H1 (cell line): ENCODE results near the gene CPED1. TPM values are rescaled to one million over a fixed set of nuclear protein-coding genes. Genes with fewer than 3 reads are reported as not detected.

Experiments
- CTCF ChIA-PET: fragments of 300-600 bp; sonication (Branson Sonifier 250); formaldehyde crosslinking; loops from one replicate; lab custom pipeline; 2021; ENCODE audit not compliant: partially characterized antibody; lab: Charles Lee
- POLR2A ChIA-PET: fragments of 300-600 bp; sonication (Branson Sonifier 250); formaldehyde crosslinking; loops from one replicate; lab custom pipeline; 2021; ENCODE audit warnings: inconsistent platforms; ENCODE audit not compliant: partially characterized antibody; lab: Charles Lee
- DNase-seq, 2 experiments: peaks; one replicate each; pipeline versions ENCODE4 v3.0.0 to v3.0.0-alpha.2; 2010 to 2022; ENCODE audit warnings: low spot score in 2 of 2, low read depth in 1 of 2, mixed read lengths in 1 of 2
- FAIRE-seq: peaks from 2 replicates; lab custom pipeline; 2011; peaks lifted over from hg19 to GRCh38; lab: Jason Lieb, UNC
- H2AFZ ChIP-seq: 2 replicates; pipeline ENCODE4 v1.8.1; 2012; ENCODE audit warnings: low read length, inconsistent platforms
- H2AK5ac ChIP-seq: 2 replicates; pipeline ENCODE4 v1.6.1; 2013; ENCODE audit warnings: low read depth, low read length
- H2BK120ac ChIP-seq: replicated peaks from 2 replicates; pipeline ENCODE3; 2013; ENCODE audit warnings: low read depth, low read length, inconsistent platforms
- H2BK12ac ChIP-seq: 2 replicates; pipeline ENCODE4 v1.6.1; 2013; ENCODE audit warnings: low read depth, low read length
- H2BK15ac ChIP-seq: 2 replicates; pipeline ENCODE4 v1.6.1; 2013; ENCODE audit warnings: low read length
- H2BK20ac ChIP-seq: 2 replicates; pipeline ENCODE4 v1.6.1; 2013; ENCODE audit warnings: low read length
- H2BK5ac ChIP-seq: 2 replicates; pipeline ENCODE4 v1.6.1; 2013; ENCODE audit warnings: low read depth, low read length
- H3K14ac ChIP-seq: 2 replicates; pipeline ENCODE4 v1.6.1; 2013; ENCODE audit warnings: inconsistent platforms; ENCODE audit not compliant: insufficient read length
- H3K18ac ChIP-seq: 2 replicates; pipeline ENCODE4 v1.6.1; 2013; ENCODE audit warnings: low read length; ENCODE audit errors: extremely low read depth
- H3K23ac ChIP-seq: 2 replicates; pipeline ENCODE4 v1.6.1; 2013; ENCODE audit warnings: inconsistent platforms; ENCODE audit not compliant: insufficient read length
- H3K23me2 ChIP-seq: 2 replicates; pipeline ENCODE4 v1.6.1; 2013; ENCODE audit warnings: low read depth, low read length
- H3K27ac ChIP-seq: 2 replicates; pipeline ENCODE4 v1.6.1; 2011; ENCODE audit warnings: low read depth, low read length, inconsistent platforms
- H3K27me3 ChIP-seq, 4 experiments: replicated peaks in 1 of 4; 1 replicate in 1 of 4; 2 replicates in 3 of 4; pipeline versions ENCODE4 v1.6.1 to v1.8.1; 2011 to 2013; ENCODE audit warnings: low read length in 3 of 4, mild to moderate bottlenecking in 3 of 4, inconsistent platforms in 2 of 4, mixed read lengths in 2 of 4, moderate library complexity in 1 of 4; ENCODE audit not compliant: control insufficient read depth in 3 of 4, insufficient read depth in 3 of 4; ENCODE audit errors: extremely low read depth in 1 of 4
- H3K36me3 ChIP-seq, 4 experiments: 2 replicates each; pipeline versions ENCODE4 v1.6.1 to v1.8.1; 2011 to 2013; ENCODE audit warnings: mild to moderate bottlenecking in 4 of 4, low read length in 3 of 4, moderate library complexity in 2 of 4, control low read depth in 1 of 4, inconsistent platforms in 1 of 4; ENCODE audit not compliant: insufficient read depth in 4 of 4, control insufficient read depth in 2 of 4
- H3K4ac ChIP-seq: replicated peaks from 2 replicates; pipeline ENCODE3; 2013; ENCODE audit warnings: low read length, low read depth, mixed read lengths, inconsistent platforms; ENCODE audit not compliant: insufficient read length
- H3K4me1 ChIP-seq, 4 experiments: replicated peaks in 1 of 4; 1 replicate in 1 of 4; 2 replicates in 3 of 4; pipeline versions ENCODE4 v1.6.1 to v1.8.1; 2011 to 2013; ENCODE audit warnings: low read length in 3 of 4, inconsistent platforms in 2 of 4, mixed read lengths in 1 of 4; ENCODE audit not compliant: insufficient read depth in 4 of 4, control insufficient read depth in 3 of 4
- H3K4me2 ChIP-seq, 2 experiments: 2 replicates each; pipeline versions ENCODE4 v1.6.1 to v1.8.1; 2011 to 2013; ENCODE audit warnings: low read depth in 2 of 2, low read length in 2 of 2, control low read depth in 1 of 2, inconsistent platforms in 1 of 2, mild to moderate bottlenecking in 1 of 2; ENCODE audit not compliant: insufficient read depth in 1 of 2
- H3K4me3 ChIP-seq, 4 experiments: fragments of 200-600, 300-600 bp in 1 of 4; sonication (generic), shearing (Covaris generic), sonication (Bioruptor Twin) in 1 of 4; 2 replicates each; pipeline versions ENCODE4 v1.5.1 to v1.8.1; 2011 to 2016; ENCODE audit warnings: low read length in 4 of 4, low read depth in 3 of 4, control low read depth in 2 of 4, inconsistent platforms in 2 of 4, mild to moderate bottlenecking in 2 of 4, mixed read lengths in 1 of 4, moderate library complexity in 1 of 4; ENCODE audit not compliant: insufficient read depth in 2 of 4; ENCODE audit errors: extremely low read depth in 1 of 4
- H3K56ac ChIP-seq: replicated peaks from 2 replicates; pipeline ENCODE3; 2013; ENCODE audit warnings: low read depth, mild to moderate bottlenecking, mixed read lengths, low read length, inconsistent platforms; ENCODE audit not compliant: insufficient read length
- H3K79me1 ChIP-seq: 2 replicates; pipeline ENCODE4 v1.6.1; 2013; ENCODE audit warnings: low read depth, low read length, control low read depth
- H3K79me2 ChIP-seq, 2 experiments: 2 replicates each; pipeline versions ENCODE4 v1.6.1 to v1.8.1; 2012 to 2013; ENCODE audit warnings: low read length in 2 of 2, mild to moderate bottlenecking in 2 of 2, inconsistent platforms in 1 of 2; ENCODE audit not compliant: insufficient read depth in 2 of 2, control insufficient read depth in 1 of 2
- H3K9ac ChIP-seq, 4 experiments: replicated peaks in 1 of 4; 1 replicate in 1 of 4; 2 replicates in 3 of 4; pipeline versions ENCODE4 v1.6.1 to v1.8.1; 2011 to 2013; ENCODE audit warnings: low read depth in 3 of 4, low read length in 3 of 4, control low read depth in 2 of 4, mild to moderate bottlenecking in 2 of 4, moderate library complexity in 2 of 4, inconsistent platforms in 1 of 4; ENCODE audit errors: extremely low read depth in 1 of 4
- H3K9me3 ChIP-seq, 2 experiments: 2 replicates each; pipeline versions ENCODE4 v1.6.1 to v1.8.1; 2012 to 2013; ENCODE audit warnings: mild to moderate bottlenecking in 2 of 2, moderate library complexity in 2 of 2, control low read depth in 1 of 2, inconsistent platforms in 1 of 2, low read depth in 1 of 2, low read length in 1 of 2, mixed read lengths in 1 of 2; ENCODE audit not compliant: insufficient read depth in 2 of 2
- H4K20me1 ChIP-seq, 2 experiments: replicated peaks in 1 of 2; 2 replicates each; pipeline versions ENCODE3 to v1.8.1; 2011 to 2013; ENCODE audit warnings: inconsistent platforms in 2 of 2, low read length in 2 of 2, mild to moderate bottlenecking in 1 of 2; ENCODE audit not compliant: insufficient read depth in 2 of 2, control insufficient read depth in 1 of 2
- H4K5ac ChIP-seq: 2 replicates; pipeline ENCODE4 v1.6.1; 2013; ENCODE audit warnings: low read length, low read depth, mixed read lengths, inconsistent platforms; ENCODE audit not compliant: insufficient read length
- H4K8ac ChIP-seq: 2 replicates; pipeline ENCODE4 v1.8.0; 2013; ENCODE audit warnings: mild to moderate bottlenecking, moderate library complexity, low read length, inconsistent platforms; ENCODE audit not compliant: insufficient read depth; ENCODE audit errors: extremely low read depth
- H4K91ac ChIP-seq: replicated peaks from 2 replicates; pipeline ENCODE3; 2013; ENCODE audit warnings: low read length, mixed read lengths, inconsistent platforms; ENCODE audit not compliant: insufficient read length
- CBX5 ChIP-seq: fragments of 300-800, 300-1000 bp; sonication (generic); IDR thresholded peaks from 2 replicates; pipeline ENCODE4 v1.7.1; 2016; ENCODE audit warnings: antibody characterized with exemption, low read length, low read depth
- RAD21 ChIP-seq, 2 experiments: IDR thresholded peaks in 1 of 2; conservative IDR thresholded peaks in 1 of 2; 2 replicates each; pipeline ENCODE4 v1.6.1; 2011; ENCODE audit warnings: low read depth in 2 of 2, low read length in 2 of 2, improper control_type of control experiment in 1 of 2, inconsistent platforms in 1 of 2, mild to moderate bottlenecking in 1 of 2, moderate library complexity in 1 of 2
- SIN3A ChIP-seq, 2 experiments: IDR thresholded peaks in 1 of 2; conservative IDR thresholded peaks in 1 of 2; 2 replicates each; pipeline ENCODE4 v1.6.1; 2011 to 2012; ENCODE audit warnings: low read length in 2 of 2, improper control_type of control experiment in 1 of 2, low read depth in 1 of 2, mild to moderate bottlenecking in 1 of 2
- SRF ChIP-seq: IDR thresholded peaks from 2 replicates; pipeline ENCODE4 v1.6.1; 2011; ENCODE audit warnings: mild to moderate bottlenecking, low read depth, low read length, moderate library complexity
- YY1 ChIP-seq: IDR thresholded peaks from 2 replicates; pipeline ENCODE4 v1.6.1; 2011; ENCODE audit warnings: low read depth, mild to moderate bottlenecking, low read length
- WGBS, 2 experiments: shearing (Covaris generic) in 1 of 2; methylation state at CpG; one replicate each; pipeline versions ENCODE4 v1.1.6 to v1.1.7; 2013 to 2015; ENCODE audit warnings: low lambda C conversion rate in 2 of 2, mixed read lengths in 2 of 2, inconsistent platforms in 1 of 2, low coverage in 1 of 2, missing lambda C conversion rate in 1 of 2; ENCODE audit not compliant: insufficient replicate concordance in 2 of 2, insufficient coverage in 1 of 2, insufficient read length in 1 of 2; ENCODE audit errors: extremely low coverage in 1 of 2, missing lambda C conversion rate in 1 of 2; 5-methylcytosine and 5-hydroxymethylcytosine counted together
- polyA plus RNA-seq, 7 experiments: library from polyadenylated mRNA; depleted of rRNA in 3 of 7; stranded (reverse) in 5 of 7; unstranded in 2 of 7; fragments of >200 nt in 5 of 7; fragments of 200-250 nt in 2 of 7; gene quantifications; 1 replicate in 5 of 7; 2 replicates in 1 of 7; 4 replicates in 1 of 7; pipeline versions ENCODE4 v1.2.1 to v1.2.3, GENCODE V29; 2011 to 2013; ENCODE audit warnings: missing spikeins in 2 of 7, mixed read lengths in 2 of 7
- total RNA-seq: library from RNA; stranded (reverse); fragmentation: NEBNext Ultra II Directional; extraction: Animal tissue kit (Norgen Biotek cat#: 25700); gene quantifications from 2 replicates; pipeline ENCODE4 v1.2.1, GENCODE V29; 2021
- TF ChIP-seq, protein P1 (sequence below), 3 experiments: IDR thresholded peaks; 1 replicate in 2 of 3; 2 replicates in 1 of 3; pipeline versions ENCODE4 v1.5.1 to v1.6.1; 2011; ENCODE audit warnings: low read length in 3 of 3, mild to moderate bottlenecking in 3 of 3, inconsistent platforms in 2 of 3, low read depth in 1 of 3, moderate library complexity in 1 of 3; ENCODE audit not compliant: insufficient read depth in 1 of 3; ENCODE audit errors: control extremely low read depth in 1 of 3

CPED1 gene
- total and polyA plus RNA-seq, 2 of the 8 experiments (the other 6 are each of a cell fraction or from before 2014, with no cell fraction given), result 0.08 to 0.39 TPM

DNA sequence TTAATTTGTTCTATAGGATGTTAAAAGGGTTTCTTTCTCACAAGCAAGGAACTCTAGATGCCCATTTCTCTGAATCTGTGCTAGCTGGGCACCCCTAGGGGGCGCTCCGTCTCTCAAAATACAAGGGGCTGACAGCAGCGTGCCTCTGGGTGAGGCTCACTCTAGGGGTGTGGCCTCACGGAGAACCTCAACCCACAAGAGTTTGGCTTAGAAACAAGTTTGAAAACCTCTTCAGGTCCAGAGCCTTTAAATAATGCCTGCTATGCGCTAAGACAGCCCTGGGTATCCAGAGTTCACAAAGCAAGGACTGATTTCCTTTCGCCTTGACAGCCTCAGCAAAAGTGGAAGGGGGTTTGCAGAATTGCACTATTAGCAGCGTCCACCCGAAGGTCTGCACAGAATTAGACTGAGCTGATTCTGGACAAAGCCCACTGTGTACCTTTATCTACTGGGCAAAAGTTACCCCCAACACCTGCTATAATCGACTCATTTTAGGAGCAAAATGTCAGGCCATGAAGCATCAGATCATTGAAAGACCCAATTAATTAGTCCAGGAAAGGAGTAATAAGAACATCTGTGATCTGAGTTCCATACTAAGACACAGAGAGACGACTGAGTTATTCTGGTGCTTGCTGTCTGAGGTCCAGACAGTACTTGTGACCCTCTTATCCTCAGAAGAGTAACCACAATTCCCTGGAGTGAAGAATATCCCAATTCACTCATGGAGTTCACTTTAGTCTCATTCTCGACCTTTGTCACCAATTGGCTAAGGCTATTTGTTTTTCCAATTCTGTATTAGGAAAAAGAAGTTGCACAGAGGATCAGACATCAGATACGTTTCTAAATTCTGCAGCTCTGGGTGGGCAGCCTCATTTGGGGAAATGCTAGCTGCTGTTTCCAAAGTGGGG is 574 bp upstream of the CPED1 start:
- ChIA-PET POLR2A (interaction anchor here (0.5 to 1.1 kb wide), 3 partner anchors 38 to 359 kb away, joined by 3 read pairs; partner anchors contain the start of gene ING3), CTCF (interaction anchor here (0.6 to 8.4 kb wide), 34 partner anchors 9 to 418 kb away, joined by 3 to 139 read pairs (median 4); no protein-coding TSS in a partner anchor)
- H2BK20ac ChIP-seq, result no peak overlapping the region
- H2BK120ac ChIP-seq, result no peak overlapping the region
- H3K79me2 ChIP-seq, result no peaks in the 10 kb centered on the region
- no peak overlapping the region for H4K5ac ChIP-seq
- no peak overlapping the region for H2BK12ac ChIP-seq
- no peak overlapping the region for H3K27ac ChIP-seq
- DNase-seq (peak; percentile 82 to 90), FAIRE-seq (peak; percentile 77)
- no peak overlapping the region for H2BK5ac ChIP-seq
- no peak overlapping the region for H3K4ac ChIP-seq
- H3K23me2 ChIP-seq, result 0 out of 2 replicates have a peak, but pooled peaks cover 2% of the 10 kb centered on the region
- no peaks in the 10 kb centered on the region for H3K79me1 ChIP-seq
- H3K4me3 ChIP-seq, result peak overlapping the region; percentile 34 to 58 (median 38); a peak in 5 of 8 replicates
- H4K91ac ChIP-seq, result no peak overlapping the region
- 31% methylated on average over 12 of the region's 12 CpGs; no CpG with 5 or more reads in 1 of the 2 experiments for WGBS, 2 experiments
- peaks cover 0 to 4% (median 3%) of the 10 kb centered on the region in 4 experiments; a peak in 4 of 7 replicates for H3K4me1 ChIP-seq
- H3K9me3 ChIP-seq, result no peaks in the 10 kb centered on the region
- H4K8ac ChIP-seq, result no peak overlapping the region
- H3K27me3 ChIP-seq, result peaks cover 1 to 20% (median 12%) of the 10 kb centered on the region in 4 experiments; a peak in 6 of 7 replicates
- H4K20me1 ChIP-seq, result no peaks in the 10 kb centered on the region
- H3K4me2 ChIP-seq, result peak overlapping the region; percentile 70 to 76
- no peak overlapping the region for H3K9ac ChIP-seq
- H2AK5ac ChIP-seq, result no peak overlapping the region
- no peak overlapping the region for H3K18ac ChIP-seq
- H3K23ac ChIP-seq, result no peak overlapping the region
- H3K56ac ChIP-seq, result no peak overlapping the region
- H3K14ac ChIP-seq, result no peak overlapping the region
- H2AFZ ChIP-seq, result 0 out of 2 replicates have a peak overlapping the region, but pooled peaks have one; percentile 22
- no peaks in the 10 kb centered on the region for H3K36me3 ChIP-seq
- H2BK15ac ChIP-seq, result no peak overlapping the region
- TF ChIP-seq YY1, result 0 out of 2 replicates have a peak, but pooled peaks have one; percentile 7
- TF ChIP-seq, protein P1, sequence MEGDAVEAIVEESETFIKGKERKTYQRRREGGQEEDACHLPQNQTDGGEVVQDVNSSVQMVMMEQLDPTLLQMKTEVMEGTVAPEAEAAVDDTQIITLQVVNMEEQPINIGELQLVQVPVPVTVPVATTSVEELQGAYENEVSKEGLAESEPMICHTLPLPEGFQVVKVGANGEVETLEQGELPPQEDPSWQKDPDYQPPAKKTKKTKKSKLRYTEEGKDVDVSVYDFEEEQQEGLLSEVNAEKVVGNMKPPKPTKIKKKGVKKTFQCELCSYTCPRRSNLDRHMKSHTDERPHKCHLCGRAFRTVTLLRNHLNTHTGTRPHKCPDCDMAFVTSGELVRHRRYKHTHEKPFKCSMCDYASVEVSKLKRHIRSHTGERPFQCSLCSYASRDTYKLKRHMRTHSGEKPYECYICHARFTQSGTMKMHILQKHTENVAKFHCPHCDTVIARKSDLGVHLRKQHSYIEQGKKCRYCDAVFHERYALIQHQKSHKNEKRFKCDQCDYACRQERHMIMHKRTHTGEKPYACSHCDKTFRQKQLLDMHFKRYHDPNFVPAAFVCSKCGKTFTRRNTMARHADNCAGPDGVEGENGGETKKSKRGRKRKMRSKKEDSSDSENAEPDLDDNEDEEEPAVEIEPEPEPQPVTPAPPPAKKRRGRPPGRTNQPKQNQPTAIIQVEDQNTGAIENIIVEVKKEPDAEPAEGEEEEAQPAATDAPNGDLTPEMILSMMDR (IDR thresholded peaks at IDR 0.05; ENCODE audit: control extremely low read depth in 1 of 3, insufficient read depth in 1 of 3, low read depth in 1 of 3, low read length in 3 of 3), result peak; percentile 78 to 91 (median 86)
- no peak for TF ChIP-seq CBX5
- TF ChIP-seq SIN3A (conservative IDR thresholded peaks at IDR 0.05 in 1 of 2, IDR thresholded peaks at IDR 0.05 in 1 of 2; ENCODE audit: low read depth in 1 of 2, low read length in 2 of 2), result peak in 1 of 2 experiments; percentile 56; a peak in 1 of 4 replicates
- TF ChIP-seq SRF, result no peak
- peak; percentile 87 to 93 for TF ChIP-seq RAD21 (IDR thresholded peaks at IDR 0.05 in 1 of 2, conservative IDR thresholded peaks at IDR 0.05 in 1 of 2; ENCODE audit: low read depth in 2 of 2, low read length in 2 of 2)
